ENCODE measurements around the gene GRID2IP.

The GRID2IP gene

GRCh38 chr7:6516387-6516983, 34.8 kb downstream of the GRID2IP start:
- H3K4me3 ChIP-seq (ENCODE audit: low read depth, low read length): peak overlapping the region; percentile 56
- TF ChIP-seq POLR2A (IDR thresholded peaks at IDR 0.05; ENCODE audit: extremely low read depth, insufficient read length): no peak
- TF ChIP-seq MAX (IDR thresholded peaks at IDR 0.05; ENCODE audit: low read depth, low read length): peak; percentile 66
- peak; percentile 99 for TF ChIP-seq CTCF (IDR thresholded peaks at IDR 0.05; ENCODE audit: low read depth, low read length)
- no peak for TF ChIP-seq MYC (IDR thresholded peaks at IDR 0.05; ENCODE audit: low read depth, low read length)
- peak; percentile 89 for DNase-seq (ENCODE audit: low read depth)

DNA sequence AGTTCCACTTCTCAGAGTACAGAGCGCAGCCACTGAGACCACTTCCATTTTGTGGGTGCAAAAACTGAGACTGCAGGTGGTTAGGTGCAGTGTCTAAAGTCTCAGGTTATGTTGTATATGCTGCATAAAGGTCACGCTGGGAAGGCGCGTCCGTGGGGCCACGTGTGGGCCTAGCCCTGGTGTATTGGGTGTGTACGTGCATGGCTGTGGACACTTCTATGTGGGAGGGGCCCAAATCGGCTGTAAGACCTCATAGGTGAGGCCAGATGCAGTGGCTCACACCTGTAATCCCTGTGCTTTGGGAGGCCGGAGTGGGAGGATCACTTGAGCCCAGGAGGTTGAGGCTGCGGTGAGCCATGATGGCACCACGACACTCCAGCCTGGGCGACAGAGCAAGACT, 37.7 kb downstream of the GRID2IP start:
- TF ChIP-seq MYC (IDR thresholded peaks at IDR 0.05; ENCODE audit: low read depth, low read length) (no peak), MAX (IDR thresholded peaks at IDR 0.05; ENCODE audit: low read depth, low read length) (no peak), CTCF (IDR thresholded peaks at IDR 0.05; ENCODE audit: low read depth, low read length) (no peak), POLR2A (IDR thresholded peaks at IDR 0.05; ENCODE audit: extremely low read depth, insufficient read length) (no peak)
- DNase-seq (ENCODE audit: low read depth): no peak
- H3K4me3 ChIP-seq (ENCODE audit: low read depth, low read length): no peak overlapping the region

DNA sequence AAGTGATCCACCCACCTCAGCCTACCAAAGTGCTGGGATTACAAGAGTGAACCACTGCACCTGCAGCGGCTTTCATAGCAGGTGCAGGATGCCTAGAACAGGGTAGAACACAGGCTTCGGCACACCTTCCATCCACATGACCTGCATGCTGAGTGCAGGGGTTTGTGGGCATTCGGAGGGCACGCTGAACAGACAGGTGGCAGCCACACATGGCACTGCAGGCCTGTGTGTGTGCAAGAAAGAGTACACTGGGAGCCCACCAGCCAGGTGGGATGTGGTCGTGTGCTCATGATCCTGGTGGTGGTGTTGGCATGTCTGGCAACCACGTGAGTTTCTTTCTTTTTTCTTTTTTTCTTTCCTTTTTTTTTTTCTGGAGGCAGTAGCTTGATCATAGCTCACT, 38.4 kb downstream of the GRID2IP start:
- no peak for TF ChIP-seq POLR2A (IDR thresholded peaks at IDR 0.05; ENCODE audit: extremely low read depth, insufficient read length)
- no peak for TF ChIP-seq MAX (IDR thresholded peaks at IDR 0.05; ENCODE audit: low read depth, low read length)
- no peak for TF ChIP-seq MYC (IDR thresholded peaks at IDR 0.05; ENCODE audit: low read depth, low read length)
- no peak for TF ChIP-seq CTCF (IDR thresholded peaks at IDR 0.05; ENCODE audit: low read depth, low read length)
- H3K4me3 ChIP-seq (ENCODE audit: low read depth, low read length): no peak overlapping the region
- no peak for DNase-seq (ENCODE audit: low read depth)

- no peak for TF ChIP-seq CTCF (IDR thresholded peaks at IDR 0.05; ENCODE audit: low read depth, low read length)
- TF ChIP-seq MYC (IDR thresholded peaks at IDR 0.05; ENCODE audit: low read depth, low read length): no peak
- TF ChIP-seq MAX (IDR thresholded peaks at IDR 0.05; ENCODE audit: low read depth, low read length): no peak
- no peak for TF ChIP-seq POLR2A (IDR thresholded peaks at IDR 0.05; ENCODE audit: extremely low read depth, insufficient read length)
- no peak for DNase-seq (ENCODE audit: low read depth)
- no peak overlapping the region for H3K4me3 ChIP-seq (ENCODE audit: low read depth, low read length)
Observed at GRCh38 chr7:6510476-6511133, 40.7 kb downstream of the GRID2IP start.

DNA sequence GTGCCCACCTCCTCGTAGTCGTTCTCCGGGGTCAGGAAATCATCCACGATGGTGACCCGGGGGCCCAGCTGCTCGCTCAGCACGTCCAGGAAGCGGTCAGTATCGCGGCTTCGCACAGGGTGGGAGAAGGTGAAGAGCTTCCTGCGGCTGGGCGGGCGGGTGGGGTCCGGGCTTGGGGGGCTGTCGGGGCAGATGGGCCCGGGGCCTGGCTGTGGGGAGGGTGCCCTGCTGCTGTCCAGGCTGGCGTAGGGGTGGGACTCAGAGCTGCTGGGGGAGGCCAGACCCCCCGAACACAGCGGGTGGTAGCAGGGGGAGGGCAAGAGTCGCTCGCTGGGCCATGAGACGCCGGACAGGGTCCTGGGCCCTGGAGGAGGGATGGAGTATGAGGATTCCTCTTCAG, 42.3 kb downstream of the GRID2IP start:
- H3K4me3 ChIP-seq (ENCODE audit: low read depth, low read length): no peak overlapping the region
- no peak for DNase-seq (ENCODE audit: low read depth)
- TF ChIP-seq MYC (IDR thresholded peaks at IDR 0.05; ENCODE audit: low read depth, low read length) (no peak), MAX (IDR thresholded peaks at IDR 0.05; ENCODE audit: low read depth, low read length) (no peak), POLR2A (IDR thresholded peaks at IDR 0.05; ENCODE audit: extremely low read depth, insufficient read length) (no peak), CTCF (IDR thresholded peaks at IDR 0.05; ENCODE audit: low read depth, low read length) (no peak)
